Liver (tissue), 3 donors: ENCODE results near the gene HDAC9.

Source experiments
- CTCF ChIP-seq: fragments of 150-350 bp; IDR thresholded peaks from 2 replicates; pipeline ENCODE4 v1.5.1; 2017; ENCODE audit warnings: improper control_type of control experiment, low read depth, low read length; ENCODE audit not compliant: missing input control
- HNF4G ChIP-seq: IDR thresholded peaks from 2 replicates; pipeline ENCODE4 v1.6.1; 2016; ENCODE audit warnings: antibody characterized with exemption
- JUND ChIP-seq, 2 donors: IDR thresholded peaks; 2 replicates each; pipeline ENCODE4 v1.6.1; 2016; ENCODE audit warnings: antibody characterized with exemption in 2 of 2
- RXRA ChIP-seq, 2 donors: IDR thresholded peaks; 2 replicates each; pipeline ENCODE4 v1.6.1; 2017 to 2018; ENCODE audit warnings: antibody characterized with exemption in 2 of 2, mild to moderate bottlenecking in 1 of 2
- SP1 ChIP-seq: IDR thresholded peaks from 2 replicates; pipeline ENCODE4 v1.6.1; 2018; ENCODE audit warnings: antibody characterized with exemption, mild to moderate bottlenecking
- TAF1 ChIP-seq: conservative IDR thresholded peaks from 2 replicates; pipeline ENCODE4 v1.6.1; 2016; ENCODE audit warnings: antibody characterized with exemption, mild to moderate bottlenecking
- YY1 ChIP-seq: IDR thresholded peaks from 2 replicates; pipeline ENCODE4 v1.6.1; 2016; ENCODE audit warnings: antibody characterized with exemption, mild to moderate bottlenecking
- ZBTB33 ChIP-seq: IDR thresholded peaks from 2 replicates; pipeline ENCODE4 v1.6.1; 2016; ENCODE audit warnings: antibody characterized with exemption
- TF ChIP-seq, protein P1 (sequence below): IDR thresholded peaks from 2 replicates; pipeline ENCODE4 v1.6.1; 2016; ENCODE audit warnings: antibody characterized with exemption, mild to moderate bottlenecking
- donor health status: healthy.
- donor health status: healthy.

GRCh38 chr7:18555120-18555519, 59.6 kb downstream of the HDAC9 start:
- TF ChIP-seq, protein P1, sequence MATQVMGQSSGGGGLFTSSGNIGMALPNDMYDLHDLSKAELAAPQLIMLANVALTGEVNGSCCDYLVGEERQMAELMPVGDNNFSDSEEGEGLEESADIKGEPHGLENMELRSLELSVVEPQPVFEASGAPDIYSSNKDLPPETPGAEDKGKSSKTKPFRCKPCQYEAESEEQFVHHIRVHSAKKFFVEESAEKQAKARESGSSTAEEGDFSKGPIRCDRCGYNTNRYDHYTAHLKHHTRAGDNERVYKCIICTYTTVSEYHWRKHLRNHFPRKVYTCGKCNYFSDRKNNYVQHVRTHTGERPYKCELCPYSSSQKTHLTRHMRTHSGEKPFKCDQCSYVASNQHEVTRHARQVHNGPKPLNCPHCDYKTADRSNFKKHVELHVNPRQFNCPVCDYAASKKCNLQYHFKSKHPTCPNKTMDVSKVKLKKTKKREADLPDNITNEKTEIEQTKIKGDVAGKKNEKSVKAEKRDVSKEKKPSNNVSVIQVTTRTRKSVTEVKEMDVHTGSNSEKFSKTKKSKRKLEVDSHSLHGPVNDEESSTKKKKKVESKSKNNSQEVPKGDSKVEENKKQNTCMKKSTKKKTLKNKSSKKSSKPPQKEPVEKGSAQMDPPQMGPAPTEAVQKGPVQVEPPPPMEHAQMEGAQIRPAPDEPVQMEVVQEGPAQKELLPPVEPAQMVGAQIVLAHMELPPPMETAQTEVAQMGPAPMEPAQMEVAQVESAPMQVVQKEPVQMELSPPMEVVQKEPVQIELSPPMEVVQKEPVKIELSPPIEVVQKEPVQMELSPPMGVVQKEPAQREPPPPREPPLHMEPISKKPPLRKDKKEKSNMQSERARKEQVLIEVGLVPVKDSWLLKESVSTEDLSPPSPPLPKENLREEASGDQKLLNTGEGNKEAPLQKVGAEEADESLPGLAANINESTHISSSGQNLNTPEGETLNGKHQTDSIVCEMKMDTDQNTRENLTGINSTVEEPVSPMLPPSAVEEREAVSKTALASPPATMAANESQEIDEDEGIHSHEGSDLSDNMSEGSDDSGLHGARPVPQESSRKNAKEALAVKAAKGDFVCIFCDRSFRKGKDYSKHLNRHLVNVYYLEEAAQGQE = no peak
- TF ChIP-seq SP1 (no peak), CTCF (no peak), RXRA (IDR thresholded peaks at IDR 0.05) (no peak), TAF1 (no peak), JUND (IDR thresholded peaks at IDR 0.05) (no peak), YY1 (no peak), HNF4G (no peak), ZBTB33 (no peak)
